HepG2 (cell line): ENCODE measurements around the gene FBXW8. TPM values are rescaled to one million over a fixed set of nuclear protein-coding genes. Genes with fewer than 3 reads are reported as not detected.

Experiments used
- ATAC-seq: fragments of 200-7000 bp; cut with Tn5 transposase; 3 replicates; pipeline ENCODE4 v1.9.1; 2020; ENCODE audit warnings: mild to moderate bottlenecking, moderate library complexity
- BruUV-seq: library from RNA; stranded (reverse); fragments of 400-500 nt; replicated peaks from 2 replicates; lab custom pipeline; 2021; lab: Mats Ljungman, UMichigan
- CTCF ChIA-PET: fragments of 300-600 bp; formaldehyde crosslinking; extraction: SDS; loops from one replicate; lab custom pipeline; 2021; ENCODE audit warnings: low total read pairs, inconsistent platforms, low intra/inter-chr PET ratio; lab: Yijun Ruan, JAX
- POLR2A ChIA-PET: fragments of 350-600 bp; sonication (Branson Sonifier 250); formaldehyde crosslinking; loops from one replicate; lab custom pipeline; 2020; ENCODE audit warnings: antibody characterized with exemption, inconsistent platforms; lab: Yijun Ruan, JAX
- DNase-seq: peaks from one replicate; pipeline ENCODE4 v3.0.0-alpha.2; 2015; ENCODE audit warnings: low spot score
- FAIRE-seq: peaks from 3 replicates; lab custom pipeline; 2011; peaks lifted over from hg19 to GRCh38; lab: Jason Lieb, UNC
- H2AFZ ChIP-seq: one replicate; pipeline ENCODE4 v1.6.1; 2011; ENCODE audit warnings: low read length, inconsistent platforms
- H3K27ac ChIP-seq: fragments of 300-600 bp; 3 replicates; pipeline ENCODE4 v1.8.0; 2011; ENCODE audit warnings: mixed run types, mild to moderate bottlenecking, mixed read lengths, low read length, inconsistent platforms; ENCODE audit not compliant: insufficient read depth; ENCODE audit errors: extremely low read length
- H3K27me3 ChIP-seq, 2 experiments: fragments of 200-600 bp in 1 of 2; 2 replicates in 1 of 2; 3 replicates in 1 of 2; pipeline versions ENCODE4 v1.6.0 to v1.8.0; 2011; ENCODE audit warnings: low read length in 2 of 2, mild to moderate bottlenecking in 2 of 2, moderate library complexity in 2 of 2, inconsistent platforms in 1 of 2; ENCODE audit not compliant: insufficient read depth in 2 of 2, control insufficient read depth in 1 of 2
- H3K36me3 ChIP-seq, 2 experiments: fragments of 200-600 bp in 1 of 2; replicated peaks in 1 of 2; 2 replicates in 1 of 2; 3 replicates in 1 of 2; pipeline versions ENCODE4 v1.5.1 to v1.8.0; 2011; ENCODE audit warnings: low read length in 2 of 2, inconsistent platforms in 1 of 2; ENCODE audit not compliant: insufficient read depth in 2 of 2, control insufficient read depth in 1 of 2
- H3K4me1 ChIP-seq: 2 replicates; pipeline ENCODE4 v1.5.1; 2012; ENCODE audit warnings: low read length, inconsistent platforms; ENCODE audit not compliant: insufficient read depth
- H3K4me2 ChIP-seq: 2 replicates; pipeline ENCODE4 v1.6.0; 2011; ENCODE audit warnings: low read depth, low read length, inconsistent platforms
- H3K4me3 ChIP-seq, 3 experiments: fragments of 200-600 bp in 1 of 3; sonication (generic), shearing (Covaris generic) in 1 of 3; replicated peaks in 1 of 3; 2 replicates each; pipeline ENCODE4 v1.5.1; 2011 to 2016; ENCODE audit warnings: low read length in 3 of 3, inconsistent platforms in 2 of 3, low read depth in 2 of 3, mild to moderate bottlenecking in 2 of 3, control low read depth in 1 of 3, mixed read lengths in 1 of 3; ENCODE audit not compliant: insufficient read depth in 1 of 3
- H3K79me2 ChIP-seq: one replicate; pipeline ENCODE4 v1.6.1; 2011; ENCODE audit warnings: low read length, inconsistent platforms; ENCODE audit not compliant: insufficient read depth
- H3K9ac ChIP-seq: 2 replicates; pipeline ENCODE4 v1.6.0; 2011; ENCODE audit warnings: mild to moderate bottlenecking, low read depth, low read length, inconsistent platforms; ENCODE audit not compliant: insufficient read depth
- H3K9me3 ChIP-seq: 2 replicates; pipeline ENCODE4 v1.5.1; 2012; ENCODE audit warnings: mild to moderate bottlenecking, low read length
- H4K20me1 ChIP-seq: 2 replicates; pipeline ENCODE4 v1.6.0; 2011; ENCODE audit warnings: inconsistent platforms, mild to moderate bottlenecking, low read length, moderate library complexity; ENCODE audit not compliant: insufficient read depth
- MXD4 ChIP-seq: IDR thresholded peaks from 2 replicates; pipeline ENCODE4 v1.6.1; 2016; ENCODE audit warnings: mild to moderate bottlenecking, missing biosample characterization, missing genetic modification reagents
- POLR2G ChIP-seq: fragments of 200-400 bp; formaldehyde crosslinking; IDR thresholded peaks from 2 replicates; pipeline ENCODE4 v1.6.1; 2018; ENCODE audit warnings: mild to moderate bottlenecking, low read depth, low read length, moderate library complexity
- PRDM4 ChIP-seq: sonication (generic); formaldehyde crosslinking; IDR thresholded peaks from 2 replicates; pipeline ENCODE4 v1.9.0; 2021; ENCODE audit warnings: missing genetic modification reagents, borderline replicate concordance
- TIGD3 ChIP-seq: sonication (generic); formaldehyde crosslinking; IDR thresholded peaks from 2 replicates; pipeline ENCODE4 v1.5.1; 2020; ENCODE audit warnings: mild to moderate bottlenecking, missing genetic modification reagents, borderline replicate concordance
- TRAFD1 ChIP-seq: sonication (generic); formaldehyde crosslinking; IDR thresholded peaks from 2 replicates; pipeline ENCODE4 v1.5.1; 2020; ENCODE audit warnings: missing genetic modification reagents, mild to moderate bottlenecking, borderline replicate concordance
- ZGPAT ChIP-seq: IDR thresholded peaks from 2 replicates; pipeline ENCODE4 v1.6.1; 2016; ENCODE audit warnings: mild to moderate bottlenecking
- ZNF460 ChIP-seq: sonication (generic); formaldehyde crosslinking; IDR thresholded peaks from 2 replicates; pipeline ENCODE4 v1.5.1; 2020; ENCODE audit warnings: missing genetic modification reagents, mild to moderate bottlenecking, borderline replicate concordance
- ZNF556 ChIP-seq: sonication (generic); formaldehyde crosslinking; IDR thresholded peaks from 2 replicates; pipeline ENCODE4 v1.4.0; 2020; ENCODE audit warnings: mild to moderate bottlenecking, missing genetic modification reagents, borderline replicate concordance
- ZNF792 ChIP-seq: IDR thresholded peaks from 2 replicates; pipeline ENCODE4 v1.6.1; 2016
- WGBS: methylation state at CpG from one replicate; pipeline ENCODE4 v1.1.6; 2017; ENCODE audit warnings: low lambda C conversion rate; 5-methylcytosine and 5-hydroxymethylcytosine counted together
- in situ Hi-C: cut with HindIII; loops from 2 replicates; pipeline ENCODE4 v1.10.0; 2017; ENCODE audit warnings: low pct_unique_long_range_greater_than_20kb; ENCODE audit not compliant: extremely low pct_ligation_motif_present
- intact Hi-C: fragments of 100-400 bp; cut with micrococcal nuclease; formaldehyde crosslinking; loops from one replicate; pipeline ENCODE4 v1.10.0; 2022; ENCODE audit not compliant: unreplicated experiment
- polyA plus RNA-seq, 8 experiments: library from polyadenylated mRNA; depleted of rRNA in 3 of 8; stranded (reverse) in 7 of 8; unstranded in 1 of 8; fragments of >200 nt; fragmentation: Illumina TruSeq in 4 of 8; extraction: Trizol in 4 of 8; gene quantifications; 2 replicates each; pipeline versions ENCODE4 v1.2.1 to v1.2.3, GENCODE V29; 2011 to 2016; ENCODE audit warnings: low read depth in 4 of 8, missing spikeins in 1 of 8, mixed read lengths in 1 of 8; ENCODE audit not compliant: insufficient read depth in 1 of 8
- total RNA-seq, 5 experiments: library from RNA; depleted of rRNA; stranded (reverse); fragments of >200 nt; fragmentation: Illumina TruSeq; extraction: Trizol; gene quantifications; 2 replicates each; pipeline ENCODE4 v1.2.3, GENCODE V29; 2016; ENCODE audit warnings: low read depth in 1 of 5

Gene FBXW8
- total and polyA plus RNA-seq, 2 of the 13 experiments (the other 11 are each of a cell fraction or from before 2014, with no cell fraction given): 5.1 to 5.9 TPM

- no peaks in the 10 kb centered on the region for H4K20me1 ChIP-seq
- no peaks in the 10 kb centered on the region for H3K27me3 ChIP-seq
- H3K9ac ChIP-seq: no peak overlapping the region
- H3K4me2 ChIP-seq: no peak overlapping the region
- no peak overlapping the region for H3K4me3 ChIP-seq
- CTCF ChIA-PET: no interaction called here
- no peaks in the 10 kb centered on the region for H3K79me2 ChIP-seq
- WGBS: 95% methylated on average over 8 of the region's 8 CpGs
- peaks cover 7 to 22% of the 10 kb centered on the region in 2 experiments for H3K36me3 ChIP-seq
- POLR2A ChIA-PET: no interaction called here
- H3K27ac ChIP-seq: no peak overlapping the region
- TF ChIP-seq POLR2G: 0 out of 2 replicates have a peak, but pooled peaks have one; percentile 7
- no peak for TF ChIP-seq ZNF460
- no peak for TF ChIP-seq TRAFD1
- H2AFZ ChIP-seq: no peak overlapping the region
- no peak for DNase-seq
- BruUV-seq: no TSS peak
- in situ Hi-C loops: no loop called here
- FAIRE-seq: no peak
- no peaks in the 10 kb centered on the region for H3K4me1 ChIP-seq
- no peak for ATAC-seq
- H3K9me3 ChIP-seq: no peaks in the 10 kb centered on the region
- intact Hi-C loops: no loop called here
Measured at GRCh38 chr12:117003883-117004404, 93.2 kb downstream of the FBXW8 start.

GRCh38 chr12:117005417-117006046, 94.8 kb downstream of the FBXW8 start:
- in situ Hi-C loops (no loop called here), intact Hi-C loops (no loop called here)
- Histone ChIP-seq H3K27me3 (no peaks in the 10 kb centered on the region), H3K9ac (no peak overlapping the region), H2AFZ (no peak overlapping the region), H4K20me1 (no peaks in the 10 kb centered on the region), H3K9me3 (no peaks in the 10 kb centered on the region), H3K27ac (no peak overlapping the region), H3K36me3 (peaks cover 7 to 22% of the 10 kb centered on the region in 2 experiments), H3K4me2 (no peak overlapping the region), H3K4me3 (no peak overlapping the region), H3K4me1 (no peaks in the 10 kb centered on the region), H3K79me2 (no peaks in the 10 kb centered on the region)
- no peak; the same call in 2 of the 3 replicates for ATAC-seq
- FAIRE-seq: no peak
- DNase-seq: no peak
- no TSS peak for BruUV-seq
- CTCF ChIA-PET: no interaction called here
- WGBS: 97% methylated on average over 11 of the region's 11 CpGs
- POLR2A ChIA-PET: no interaction called here
- TF ChIP-seq PRDM4 (CRISPR knock-in tag) (no peak), TIGD3 (CRISPR knock-in tag) (no peak), ZGPAT (CRISPR knock-in tag) (no peak), ZNF792 (CRISPR knock-in tag) (no peak), ZNF556 (no peak), MXD4 (CRISPR knock-in tag) (no peak)
